Left kidney (tissue), 8 donors: ENCODE data around the gene PI4KB. TPM values are rescaled to one million over a fixed set of nuclear protein-coding genes. Genes with fewer than 3 reads are reported as not detected.
"Not testable (repeated sequence)": the region's sequence is repeated elsewhere in the genome, so short reads cannot be mapped to it uniquely, and the experiment has no call there.

Source experiments
- DNase-seq: peaks from one replicate; pipeline ENCODE4 v3.0.0-alpha.2; 2013
- long read RNA-seq, 8 donors: transcript quantifications; one replicate each; lab custom pipeline, GENCODE V29; 2026
- polyA plus RNA-seq: library from polyadenylated mRNA; unstranded; fragments of 120-200 nt; gene quantifications from one replicate; pipeline ENCODE4 v1.2.1, GENCODE V29; 2013; ENCODE audit not compliant: insufficient read length

Gene PI4KB
- polyA plus RNA-seq = 73.8 TPM
- long read RNA-seq, donor 1, partial matches to known transcripts = 8 of 12 reads
- long read RNA-seq, donor 1, other reads (novel, unspliced or antisense) = 0 of 12 reads
- long read RNA-seq, donor 2, transcript PI4KB-203 (11 exons, 3,934 nt) = major isoform, 5 of 5 reads
- long read RNA-seq, donor 2, partial matches to known transcripts = 0 of 5 reads
- long read RNA-seq, donor 2, other reads (novel, unspliced or antisense) = 0 of 5 reads
- long read RNA-seq, donor 3, partial matches to known transcripts = 0 of 5 reads
- long read RNA-seq, donor 3, other reads (novel, unspliced or antisense) = 0 of 5 reads
- long read RNA-seq, donor 4 = 0 reads
- long read RNA-seq, donor 5, transcript PI4KB-203 (11 exons, 3,934 nt) = major isoform, 6 of 9 reads
- long read RNA-seq, donor 5, partial matches to known transcripts = 0 of 9 reads
- long read RNA-seq, donor 5, other reads (novel, unspliced or antisense) = 0 of 9 reads
- long read RNA-seq, donor 6, partial matches to known transcripts = 0 of 7 reads
- long read RNA-seq, donor 6, other reads (novel, unspliced or antisense) = 0 of 7 reads
- long read RNA-seq, donor 7, transcript PI4KB-203 (11 exons, 3,934 nt) = major isoform, 9 of 23 reads
- long read RNA-seq, donor 7, partial matches to known transcripts = 9 of 23 reads
- long read RNA-seq, donor 7, other reads (novel, unspliced or antisense) = 0 of 23 reads
- long read RNA-seq, donor 8, partial matches to known transcripts = 0 of 6 reads
- long read RNA-seq, donor 8, other reads (novel, unspliced or antisense) = 0 of 6 reads

DNA sequence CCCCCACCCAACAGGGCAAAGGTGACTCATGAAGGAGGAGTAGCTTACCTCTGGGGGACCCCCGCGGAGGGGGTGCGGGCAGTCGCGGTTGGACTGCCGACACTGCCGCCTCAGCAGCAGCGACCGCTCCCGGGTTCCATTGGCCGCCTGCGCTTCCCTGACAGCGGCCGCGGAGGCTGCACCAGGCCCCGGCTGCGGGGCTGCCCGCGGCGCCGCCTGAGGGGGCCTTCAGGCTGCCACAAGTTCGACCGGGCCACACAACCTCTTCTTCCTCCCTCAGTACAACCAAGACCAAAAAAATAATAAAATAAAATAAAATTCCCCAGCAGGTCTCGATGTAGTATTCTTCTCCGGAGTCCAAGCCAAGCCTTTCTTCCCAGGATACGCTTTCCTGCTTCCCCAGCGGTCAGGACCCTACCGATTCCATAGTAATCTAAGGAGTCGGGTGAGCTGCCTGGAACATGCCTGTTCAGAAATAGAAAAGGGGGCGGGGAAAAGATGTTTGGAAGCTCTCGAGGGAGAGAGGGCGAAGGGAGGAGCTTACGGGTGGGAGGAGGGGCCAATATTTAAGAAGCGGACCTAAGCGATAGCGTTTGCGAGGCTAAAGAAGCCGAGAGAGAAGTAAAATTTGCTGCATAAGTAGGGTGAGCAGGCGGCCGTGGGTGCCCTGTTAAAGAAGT, at the start of gene PI4KB:
Gene PI4KB, minus strand, starts transcription at position 194 of the 680 bp plus-strand sequence. CDS start 10,935 bp downstream, outside the sequence.
- peak; percentile 99 for DNase-seq

GRCh38 chr1:151373196-151373595, 46.0 kb upstream of the PI4KB start:
- DNase-seq = no peak

DNA sequence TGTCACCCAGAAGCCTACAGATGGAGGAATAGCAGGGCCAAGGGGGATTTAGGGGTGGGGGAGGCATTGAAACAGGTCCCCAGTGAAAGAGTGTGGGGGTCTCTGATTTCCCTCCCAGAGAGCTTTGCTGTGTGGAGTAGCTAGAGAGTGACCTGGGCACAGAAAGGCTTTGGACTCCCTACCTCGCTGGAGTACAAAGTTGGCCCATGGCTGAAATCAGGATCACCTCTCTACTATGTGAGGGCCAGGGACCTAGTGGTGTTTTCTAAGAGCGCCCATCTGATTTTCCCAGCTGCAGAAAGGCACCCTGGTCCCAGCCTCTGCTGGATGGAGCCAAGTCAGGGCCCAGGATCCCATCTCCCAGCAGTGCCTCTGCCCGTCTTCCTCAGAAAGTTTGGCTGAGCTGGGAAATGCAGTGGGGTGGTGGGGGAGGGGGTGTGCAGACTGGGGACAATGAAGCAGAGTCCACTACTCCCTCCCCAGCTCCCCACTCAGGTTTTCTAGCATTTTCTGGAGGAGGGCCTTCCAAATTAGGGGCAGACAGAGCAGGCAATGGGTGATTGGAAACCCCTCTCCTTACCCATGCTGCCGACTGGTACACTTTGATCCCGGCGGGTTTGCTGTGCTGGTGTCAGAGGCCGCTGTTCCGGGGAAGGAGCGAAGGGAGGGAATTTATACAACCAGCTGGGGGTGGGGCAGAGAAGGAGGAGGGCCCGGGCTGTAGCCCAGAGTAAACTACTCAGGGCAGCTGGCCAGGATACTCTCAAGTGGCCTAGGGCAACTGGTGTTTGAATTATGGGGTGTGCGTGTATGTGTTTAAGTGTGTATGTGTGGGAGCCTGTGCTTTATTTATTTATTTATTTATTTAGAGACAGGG, 45.1 kb upstream of the PI4KB start, which contains the start of gene SELENBP1:
Gene SELENBP1, minus strand, starts transcription at position 648 of the 877 bp plus-strand sequence. Its CDS starts 64 bp downstream, at position 584.
- DNase-seq = peak; percentile 72

GRCh38 chr1:151371370-151372057, 44.3 kb upstream of the PI4KB start:
- DNase-seq = peak; percentile 41

DNA sequence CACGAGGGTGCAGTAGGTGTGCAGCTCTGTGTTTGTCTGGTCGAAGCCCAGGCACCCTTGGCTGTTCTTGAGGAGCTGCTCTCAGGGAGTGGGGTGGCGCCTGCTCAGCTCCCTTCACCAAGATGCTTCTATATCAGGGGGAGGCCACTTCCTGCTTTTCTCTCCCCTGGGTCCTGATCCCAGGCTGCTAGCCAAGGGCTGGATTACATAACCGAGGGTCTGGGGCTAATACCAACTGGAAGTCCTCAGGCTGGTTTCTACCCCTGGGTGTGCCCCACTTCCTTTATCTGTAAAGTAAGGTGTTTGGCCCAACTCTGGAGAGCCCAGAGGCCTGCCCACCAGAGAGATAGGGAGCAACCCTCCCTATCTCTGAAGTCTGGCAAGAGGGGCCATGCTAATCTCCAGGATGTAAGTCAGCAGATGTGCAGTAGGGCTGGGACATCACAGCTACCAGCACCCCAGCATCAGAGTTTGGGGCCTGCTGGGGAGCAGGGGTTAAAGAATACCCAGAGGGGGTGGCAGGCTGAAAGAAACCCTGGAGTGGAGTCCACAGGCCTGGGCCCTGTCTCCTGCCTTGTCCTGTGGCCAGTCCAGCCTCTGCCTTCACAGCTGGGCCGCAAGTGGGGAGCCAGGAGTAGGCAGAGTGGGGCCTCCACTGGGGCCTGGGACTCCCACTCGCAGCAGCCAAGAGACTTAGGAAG, 43.1 kb upstream of the PI4KB start:
- DNase-seq = no peak

DNA sequence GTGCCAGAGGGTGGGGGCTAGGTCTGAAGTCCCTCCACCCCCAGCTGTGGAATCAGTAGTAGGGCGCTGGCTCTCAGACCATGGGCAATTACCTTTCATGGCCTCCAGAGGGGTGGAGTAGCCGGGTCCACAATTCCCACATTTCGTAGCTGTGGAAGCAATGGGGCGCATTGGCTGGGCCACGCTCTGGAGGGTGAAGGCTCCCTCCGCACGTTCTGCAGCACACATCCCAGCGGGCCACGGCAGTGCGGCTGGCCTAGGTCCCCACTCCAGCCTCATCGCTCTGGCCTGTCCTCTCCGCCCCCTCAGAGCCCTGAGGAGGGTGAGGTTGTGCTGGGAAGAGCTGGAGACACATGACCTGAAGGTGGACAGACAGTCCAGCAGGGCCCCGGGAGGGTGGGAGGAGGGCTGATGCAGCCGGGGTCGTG, 42.4 kb upstream of the PI4KB start:
- no peak for DNase-seq

DNA sequence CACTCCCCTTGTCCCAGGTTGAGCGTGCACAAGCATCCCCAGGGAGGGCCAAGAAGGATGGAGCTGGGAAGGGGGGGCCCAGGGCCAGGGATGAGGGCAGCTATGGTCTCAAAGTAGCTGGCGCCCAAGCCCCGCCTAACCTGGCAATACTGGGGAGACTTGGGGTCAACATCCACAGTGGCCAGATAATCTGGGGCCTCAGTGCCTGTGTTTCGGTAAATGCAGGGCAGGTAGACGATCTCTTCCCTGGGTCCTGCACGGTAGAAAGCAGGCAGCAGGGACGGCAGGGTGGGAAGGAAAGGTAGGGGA, 42.0 kb upstream of the PI4KB start:
- no peak for DNase-seq

DNA sequence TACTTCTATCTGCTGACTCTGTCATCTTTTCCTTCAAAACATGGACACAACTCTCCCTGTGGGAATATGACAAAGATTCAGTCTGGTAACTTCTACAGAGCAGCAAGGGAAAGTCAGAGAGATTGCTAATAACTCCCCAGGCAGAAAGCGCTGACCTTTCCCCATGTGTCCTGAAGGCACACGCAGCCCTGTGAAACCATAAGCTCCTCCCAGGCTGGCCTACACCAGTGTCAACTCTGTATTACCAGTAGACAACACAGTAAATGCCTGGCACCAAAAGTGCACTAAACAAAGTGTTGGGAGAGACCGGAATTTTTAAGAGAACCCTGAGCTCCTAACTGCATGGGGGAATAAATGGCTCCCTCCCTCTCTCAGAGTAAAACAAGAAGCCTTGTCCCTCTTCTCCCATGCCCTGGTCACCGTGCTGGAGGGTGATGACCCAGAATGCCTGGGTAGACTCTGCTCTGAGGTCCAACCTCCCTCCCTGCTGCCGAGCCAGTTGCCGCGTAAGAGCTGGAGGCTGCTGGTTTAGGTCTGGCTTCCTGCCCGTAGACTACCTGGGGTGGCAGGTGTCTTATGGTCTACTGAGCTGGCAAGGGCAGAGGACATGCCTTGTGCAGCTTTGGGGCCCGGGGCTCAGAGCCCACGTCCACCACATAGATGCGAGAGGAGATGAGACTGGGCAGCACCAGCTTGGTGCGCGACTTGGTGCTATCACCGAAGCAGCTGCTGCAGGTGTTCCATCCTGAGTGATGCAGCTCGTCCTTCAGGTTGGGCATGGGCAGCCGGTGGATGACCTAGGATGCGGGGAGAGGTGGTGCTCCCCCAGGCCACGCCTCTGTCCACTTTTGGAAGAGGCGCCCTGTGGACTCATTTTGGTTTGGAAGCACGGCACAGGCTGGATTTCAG, 41.4 kb upstream of the PI4KB start:
- no peak for DNase-seq

DNA sequence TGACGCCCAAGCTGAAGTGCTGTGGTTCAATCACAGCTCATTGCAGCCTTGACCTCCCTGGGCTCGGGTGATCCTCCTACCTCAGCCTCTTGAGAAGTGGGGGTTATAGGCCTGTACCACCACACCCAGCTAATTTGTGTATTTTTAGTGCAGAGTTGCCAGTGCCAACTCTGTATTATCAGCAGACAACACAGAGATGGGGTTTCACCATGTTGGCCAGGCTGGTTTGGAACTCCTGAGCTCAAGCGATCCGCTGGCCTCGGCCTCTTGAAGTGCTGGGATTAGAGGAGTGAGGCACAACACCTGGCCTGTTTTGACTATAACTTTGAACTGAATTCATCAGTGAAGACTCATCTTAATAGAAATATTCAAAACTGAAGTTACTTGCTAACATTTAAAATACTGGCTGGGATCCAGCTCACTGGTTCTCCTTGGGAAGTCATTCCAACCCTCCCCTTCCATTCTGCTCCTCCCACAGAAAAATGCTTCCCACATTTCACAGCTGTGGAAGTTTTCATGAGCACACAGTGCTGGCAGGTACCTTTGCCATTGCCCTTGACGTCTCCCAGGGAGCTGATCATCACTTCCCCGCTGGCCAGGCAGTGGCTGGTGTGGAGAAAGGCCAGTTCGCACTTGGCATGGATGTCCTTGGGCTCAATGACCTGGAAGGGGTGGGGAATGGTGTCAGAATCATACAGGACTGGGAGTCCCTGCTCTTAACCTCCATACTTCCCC, 40.6 kb upstream of the PI4KB start:
- DNase-seq = no peak

DNA sequence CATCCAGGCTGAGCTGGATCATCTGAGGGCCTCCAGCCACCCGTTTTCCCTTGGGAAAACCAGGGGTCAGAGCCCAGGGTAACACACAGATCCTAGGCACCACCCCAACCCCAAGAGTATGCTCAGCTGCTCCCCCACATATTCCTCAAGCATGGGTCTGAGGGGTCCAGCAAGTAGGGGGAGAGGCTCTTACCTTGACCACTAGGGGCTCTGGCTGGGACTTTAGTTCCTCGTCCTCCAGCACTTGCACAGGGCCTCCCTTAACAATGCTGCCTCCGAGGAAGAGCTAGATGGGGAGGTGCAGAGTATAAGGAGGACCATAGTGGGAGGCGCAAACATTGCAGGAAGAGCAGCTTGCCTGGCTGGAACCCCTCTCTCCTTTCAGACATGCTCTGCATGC, 37.8 kb upstream of the PI4KB start:
- DNase-seq = no peak

DNA sequence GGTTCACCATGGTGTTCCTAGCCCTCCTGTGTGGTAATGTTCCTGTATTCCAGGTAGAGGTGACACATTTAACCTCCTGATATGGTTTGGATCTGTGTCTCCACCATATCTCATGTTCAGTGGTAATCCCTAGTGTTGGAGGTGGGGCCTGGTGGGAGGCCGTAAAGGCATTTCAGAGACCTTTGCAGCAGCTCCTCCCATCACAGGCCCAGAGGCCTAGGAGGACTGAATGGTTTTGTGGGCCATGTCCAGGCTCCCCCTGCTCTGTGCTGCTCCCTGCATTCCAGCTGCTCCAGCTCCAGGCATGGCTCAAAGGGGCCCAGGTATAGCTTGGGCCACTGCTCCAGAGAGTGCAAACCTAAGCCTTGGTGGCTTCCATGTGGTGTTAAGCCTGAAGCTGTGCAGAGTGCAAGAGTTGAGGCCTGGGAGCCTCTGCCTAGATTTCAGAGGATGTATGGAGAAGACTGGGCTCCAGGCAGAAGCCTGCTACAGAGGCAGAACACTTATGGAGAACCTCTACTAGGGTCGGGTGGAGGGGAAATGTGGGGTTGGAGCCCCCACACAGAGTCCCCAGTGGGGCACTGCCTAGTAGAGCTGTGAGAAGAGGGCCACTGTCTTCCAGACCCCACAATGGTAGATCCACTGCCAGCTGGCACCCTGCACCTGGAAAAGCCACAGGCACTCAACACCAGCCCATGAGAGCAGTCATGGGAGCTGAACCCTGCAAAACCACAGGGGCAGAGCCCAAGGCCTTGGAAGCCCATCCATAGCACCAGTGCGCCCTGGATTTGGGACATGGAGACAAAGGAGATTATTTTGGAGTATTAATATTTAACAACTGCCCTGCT, 35.3 kb upstream of the PI4KB start:
- no peak for DNase-seq

- DNase-seq = no peak
Measured at GRCh38 chr1:151361883-151362282, 34.7 kb upstream of the PI4KB start.

- DNase-seq = no peak
Measured at GRCh38 chr1:151356696-151357095, 29.5 kb upstream of the PI4KB start.

DNA sequence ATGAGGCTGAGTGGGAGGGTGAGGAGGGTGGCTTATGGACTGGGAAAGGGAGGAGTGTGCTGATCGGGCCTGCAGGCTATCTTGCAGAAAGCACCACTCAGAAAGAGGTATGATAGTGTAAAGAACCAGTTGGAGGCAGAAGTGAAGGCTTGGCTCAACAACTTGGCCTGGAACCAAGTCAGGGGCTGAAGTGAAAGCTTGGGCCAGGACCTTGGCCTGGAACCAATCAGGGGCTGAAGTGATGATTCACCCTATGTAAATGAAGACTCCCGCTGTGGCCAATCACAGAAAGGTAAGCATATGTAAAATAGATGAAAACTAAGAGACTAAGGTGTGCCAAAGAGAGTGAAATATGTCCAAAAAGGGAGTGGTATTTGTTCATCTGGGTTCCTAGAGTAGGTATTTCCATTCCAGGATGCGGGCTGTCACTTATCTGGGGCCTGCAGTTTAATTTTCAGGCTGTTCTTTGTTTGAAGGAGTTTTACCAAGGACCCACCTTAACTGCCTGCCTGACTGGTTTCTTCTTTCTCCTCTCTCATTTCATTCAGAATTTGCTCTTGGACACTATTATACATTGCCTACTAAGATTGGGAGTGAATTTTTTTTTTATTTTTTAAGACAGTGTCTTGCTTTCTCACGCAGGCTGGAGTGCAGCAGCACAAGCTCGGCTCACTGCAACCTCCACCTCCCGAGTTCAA, 25.0 kb upstream of the PI4KB start:
- DNase-seq = no peak

DNA sequence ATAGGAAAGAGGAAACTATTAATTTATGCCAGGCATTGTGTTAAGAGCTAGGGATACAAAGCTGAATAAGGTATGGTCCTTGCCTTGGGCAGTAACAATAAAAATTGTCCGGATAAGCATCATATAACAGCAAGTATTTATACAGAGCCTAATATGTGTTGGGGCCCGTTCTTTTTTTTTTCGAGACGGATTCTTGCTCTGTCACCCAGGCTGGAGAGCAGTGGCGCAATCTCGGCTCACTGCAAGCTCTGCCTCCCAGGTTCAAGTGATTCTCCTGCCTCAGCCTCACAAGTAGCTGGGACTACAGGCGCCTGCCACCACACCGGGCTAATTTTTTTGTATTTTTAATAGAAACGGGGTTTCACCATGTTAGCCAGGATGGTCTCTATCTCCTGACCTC, 23.1 kb upstream of the PI4KB start:
- not testable (repeated sequence) for DNase-seq

DNA sequence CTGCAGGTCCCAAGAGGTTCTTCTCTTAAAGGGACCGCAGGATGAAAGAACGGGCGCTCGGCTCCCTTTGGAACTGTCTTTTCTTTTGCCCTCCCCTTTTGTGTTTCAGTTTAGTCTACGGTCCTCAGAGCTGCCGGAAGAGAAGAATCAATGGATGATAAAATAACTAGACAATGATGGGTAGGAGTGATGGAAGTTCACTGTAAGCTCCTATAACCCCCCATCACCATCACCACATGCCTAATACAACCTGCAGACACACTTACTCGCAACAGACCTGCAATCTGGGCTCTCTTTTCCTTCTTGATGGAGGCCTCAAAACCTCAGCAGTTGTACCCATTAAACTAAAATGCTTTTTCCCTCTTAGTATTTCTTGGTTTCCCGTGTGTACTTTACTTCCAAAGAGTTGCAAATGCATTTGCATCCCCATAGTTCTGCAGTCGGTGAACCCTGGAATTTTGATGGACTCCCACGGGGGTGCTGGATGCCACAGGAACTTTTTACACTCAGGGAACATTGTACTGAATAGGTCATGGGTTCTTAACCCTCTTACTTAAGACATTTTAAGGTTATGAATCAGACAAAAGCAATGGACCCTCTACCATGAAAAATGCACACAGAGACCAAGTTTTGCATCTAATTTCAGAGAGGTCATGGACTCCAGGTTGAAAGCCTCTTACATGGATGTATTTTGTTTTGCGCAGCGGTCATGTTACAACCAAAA, 20.5 kb upstream of the PI4KB start:
- DNase-seq = no peak
